ENCODE data around the gene MFSD6. TPM values are rescaled to one million over a fixed set of nuclear protein-coding genes. Genes with fewer than 3 reads are reported as not detected.

Gene MFSD6
- total and polyA plus RNA-seq, 5 donors from 2014 or later, result 24.0 to 67.1 (median 29.2) TPM

- H3K4me1 Mint-ChIP-seq, result peaks cover 44 to 85% (median 79%) of the 10 kb centered on the region in 4 donors
- DNase-seq, result no peak
- Histone ChIP-seq H3K27me3 (ENCODE audit: control insufficient read depth, insufficient read depth, low read length) (no peaks in the 10 kb centered on the region), H3K36me3 (ENCODE audit: control insufficient read depth, insufficient read depth, low read length) (peaks cover 15% of the 10 kb centered on the region), H3K4me3 (ENCODE audit: low read depth, low read length) (no peak overlapping the region), H3K27ac (ENCODE audit: insufficient read depth, low read length, poor library complexity, severe bottlenecking) (no peak overlapping the region), H3K9me3 (ENCODE audit: control insufficient read depth in 2 of 2, low read length in 2 of 2) (no peaks in the 10 kb centered on the region), H3K4me1 (ENCODE audit: control insufficient read depth, insufficient read depth, low read length, poor library complexity, severe bottlenecking) (peaks cover 18% of the 10 kb centered on the region)
- no peak for ATAC-seq (ENCODE audit: low read depth in 2 of 2)
- H3K27ac Mint-ChIP-seq, result peak overlapping the region in 1 of 3 donors; percentile 65
- H3K9me3 Mint-ChIP-seq, result no peaks in the 10 kb centered on the region
- peaks cover 38% of the 10 kb centered on the region for H3K36me3 Mint-ChIP-seq
- no peaks in the 10 kb centered on the region for H3K27me3 Mint-ChIP-seq
- peak overlapping the region in 2 of 4 donors; percentile 13 to 17 for H3K4me3 Mint-ChIP-seq
These were observed 35.8 kb downstream of the MFSD6 start for GRCh38 chr2:190443778-190444481.

DNA sequence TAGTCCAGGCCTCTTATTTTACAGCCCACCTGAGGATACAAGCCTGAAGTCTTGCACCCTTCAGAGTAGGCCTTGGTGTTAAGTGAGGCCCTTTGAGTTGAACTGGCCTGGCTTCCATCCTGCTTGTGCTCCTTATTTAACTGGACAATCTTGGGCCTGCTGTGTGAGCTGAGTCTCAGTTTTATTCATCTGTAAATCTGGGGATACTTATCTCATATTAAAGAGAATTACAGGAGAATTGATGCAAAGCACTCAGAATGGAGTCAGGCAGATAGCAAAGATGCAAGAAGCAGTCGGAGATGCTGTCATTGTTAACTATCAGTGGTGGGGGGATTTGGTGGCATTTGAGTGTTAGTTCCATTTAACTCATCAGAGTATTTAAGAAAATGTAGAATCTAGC lies 36.8 kb downstream of the MFSD6 start:
- Mint-ChIP-seq H3K27ac (peak overlapping the region; percentile 10 to 76 (median 27)), H3K4me3 (peak overlapping the region in 1 of 4 donors; percentile 39), H3K27me3 (no peaks in the 10 kb centered on the region), H3K36me3 (peaks cover 31% of the 10 kb centered on the region), H3K4me1 (peaks cover 39 to 84% (median 70%) of the 10 kb centered on the region in 4 donors), H3K9me3 (no peaks in the 10 kb centered on the region)
- peaks cover 15% of the 10 kb centered on the region for H3K36me3 ChIP-seq (ENCODE audit: control insufficient read depth, insufficient read depth, low read length)
- peak overlapping the region; percentile 3 for H3K4me3 ChIP-seq (ENCODE audit: low read depth, low read length)
- no peaks in the 10 kb centered on the region for H3K9me3 ChIP-seq (ENCODE audit: control insufficient read depth in 2 of 2, low read length in 2 of 2)
- ATAC-seq (ENCODE audit: low read depth in 2 of 2) (no peak), DNase-seq (no peak)
- H3K4me1 ChIP-seq (ENCODE audit: control insufficient read depth, insufficient read depth, low read length, poor library complexity, severe bottlenecking), result peaks cover 16% of the 10 kb centered on the region
- no peak overlapping the region for H3K27ac ChIP-seq (ENCODE audit: insufficient read depth, low read length, poor library complexity, severe bottlenecking)
- H3K27me3 ChIP-seq (ENCODE audit: control insufficient read depth, insufficient read depth, low read length), result no peaks in the 10 kb centered on the region

DNA sequence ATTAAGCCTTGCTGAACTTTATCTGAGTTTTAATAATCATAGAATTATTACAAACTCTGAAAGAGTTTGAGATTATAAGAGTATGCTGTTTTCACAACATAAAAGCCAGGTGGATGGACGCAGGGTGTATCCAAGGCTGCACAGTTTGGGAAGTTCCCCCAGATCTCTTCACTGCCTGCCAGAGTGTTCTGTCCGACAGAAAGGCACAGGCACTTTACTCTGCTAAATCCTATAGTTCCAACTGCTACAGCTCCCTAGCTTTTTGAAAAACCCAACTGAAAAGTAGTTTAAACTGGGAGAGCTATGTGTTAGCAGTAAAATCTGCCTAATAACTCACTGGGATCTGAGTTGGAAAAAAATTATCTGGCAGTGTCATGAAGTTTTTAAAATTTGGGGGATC lies 38.0 kb downstream of the MFSD6 start:
- no peak overlapping the region for H3K27ac ChIP-seq (ENCODE audit: insufficient read depth, low read length, poor library complexity, severe bottlenecking)
- H3K9me3 ChIP-seq (ENCODE audit: control insufficient read depth in 2 of 2, low read length in 2 of 2), result no peaks in the 10 kb centered on the region
- H3K27me3 ChIP-seq (ENCODE audit: control insufficient read depth, insufficient read depth, low read length), result no peaks in the 10 kb centered on the region
- ATAC-seq (ENCODE audit: low read depth in 2 of 2) (no peak), DNase-seq (no peak)
- no peaks in the 10 kb centered on the region for H3K27me3 Mint-ChIP-seq
- no peak overlapping the region for H3K4me3 ChIP-seq (ENCODE audit: low read depth, low read length)
- H3K4me1 ChIP-seq (ENCODE audit: control insufficient read depth, insufficient read depth, low read length, poor library complexity, severe bottlenecking), result peaks cover 8% of the 10 kb centered on the region
- no peak overlapping the region for H3K4me3 Mint-ChIP-seq
- peaks cover 35 to 77% (median 67%) of the 10 kb centered on the region in 4 donors for H3K4me1 Mint-ChIP-seq
- no peaks in the 10 kb centered on the region for H3K9me3 Mint-ChIP-seq
- H3K27ac Mint-ChIP-seq, result no peak overlapping the region
- peaks cover 26% of the 10 kb centered on the region for H3K36me3 Mint-ChIP-seq
- peaks cover 14% of the 10 kb centered on the region for H3K36me3 ChIP-seq (ENCODE audit: control insufficient read depth, insufficient read depth, low read length)

DNA sequence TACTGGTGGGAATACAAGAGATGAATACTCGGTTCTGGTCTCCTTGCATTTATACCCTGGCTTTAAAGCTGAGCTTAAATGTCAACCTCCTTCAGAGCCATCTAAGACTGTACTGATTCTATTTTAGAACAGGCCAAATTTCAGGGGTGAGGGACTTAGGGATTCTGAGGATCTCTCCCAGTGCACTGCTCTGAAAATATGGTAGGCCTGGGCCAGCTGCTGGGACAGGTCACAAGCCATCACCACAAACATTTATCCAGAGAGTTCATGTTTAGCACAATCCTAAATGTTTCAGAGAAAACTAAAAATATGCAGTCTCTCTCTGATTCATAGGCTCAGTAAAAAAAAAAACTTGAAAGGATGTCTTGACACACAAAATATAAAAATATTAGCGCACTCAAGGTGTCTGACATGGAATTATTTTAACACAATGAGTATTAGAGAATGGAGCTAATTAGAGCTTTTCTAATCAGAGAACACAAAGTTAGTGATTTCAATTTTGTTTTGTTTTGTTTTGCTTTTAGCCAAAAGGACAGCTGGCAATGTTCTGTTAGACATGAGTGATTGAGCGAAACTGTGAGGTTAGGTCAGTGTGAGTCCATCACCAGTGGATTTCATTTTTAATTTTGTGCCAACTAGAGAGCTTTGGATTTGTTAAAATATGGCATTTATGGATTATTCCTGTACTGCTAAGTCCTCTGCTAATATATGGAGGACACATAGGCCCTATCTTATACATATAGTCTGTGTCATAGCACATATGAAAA lies 38.8 kb downstream of the MFSD6 start:
- Mint-ChIP-seq H3K27ac (no peak overlapping the region), H3K4me1 (peaks cover 37 to 77% (median 67%) of the 10 kb centered on the region in 4 donors), H3K36me3 (peaks cover 32% of the 10 kb centered on the region), H3K4me3 (no peak overlapping the region), H3K9me3 (no peaks in the 10 kb centered on the region), H3K27me3 (no peaks in the 10 kb centered on the region)
- no peak for DNase-seq
- Histone ChIP-seq H3K4me3 (ENCODE audit: low read depth, low read length) (no peak overlapping the region), H3K27ac (ENCODE audit: insufficient read depth, low read length, poor library complexity, severe bottlenecking) (no peak overlapping the region), H3K36me3 (ENCODE audit: control insufficient read depth, insufficient read depth, low read length) (peaks cover 12% of the 10 kb centered on the region), H3K9me3 (ENCODE audit: control insufficient read depth in 2 of 2, low read length in 2 of 2) (no peaks in the 10 kb centered on the region), H3K27me3 (ENCODE audit: control insufficient read depth, insufficient read depth, low read length) (no peaks in the 10 kb centered on the region), H3K4me1 (ENCODE audit: control insufficient read depth, insufficient read depth, low read length, poor library complexity, severe bottlenecking) (peaks cover 8% of the 10 kb centered on the region)
- ATAC-seq (ENCODE audit: low read depth in 2 of 2), result no peak

GRCh38 chr2:190447766-190448165 lies 39.6 kb downstream of the MFSD6 start:
- H3K27ac ChIP-seq (ENCODE audit: insufficient read depth, low read length, poor library complexity, severe bottlenecking), result no peak overlapping the region
- Mint-ChIP-seq H3K27me3 (no peaks in the 10 kb centered on the region), H3K4me3 (no peak overlapping the region), H3K27ac (no peak overlapping the region), H3K4me1 (peaks cover 38 to 74% (median 65%) of the 10 kb centered on the region in 4 donors), H3K9me3 (no peaks in the 10 kb centered on the region), H3K36me3 (peaks cover 29% of the 10 kb centered on the region)
- no peaks in the 10 kb centered on the region for H3K27me3 ChIP-seq (ENCODE audit: control insufficient read depth, insufficient read depth, low read length)
- H3K36me3 ChIP-seq (ENCODE audit: control insufficient read depth, insufficient read depth, low read length), result peaks cover 15% of the 10 kb centered on the region
- ATAC-seq (ENCODE audit: low read depth in 2 of 2), result no peak
- H3K4me3 ChIP-seq (ENCODE audit: low read depth, low read length), result peak overlapping the region; percentile 8
- DNase-seq, result no peak
- H3K9me3 ChIP-seq (ENCODE audit: control insufficient read depth in 2 of 2, low read length in 2 of 2), result no peaks in the 10 kb centered on the region
- peaks cover 8% of the 10 kb centered on the region for H3K4me1 ChIP-seq (ENCODE audit: control insufficient read depth, insufficient read depth, low read length, poor library complexity, severe bottlenecking)

GRCh38 chr2:190449925-190450324 lies 41.8 kb downstream of the MFSD6 start:
- ATAC-seq (ENCODE audit: low read depth in 2 of 2) (no peak), DNase-seq (no peak)
- H3K4me1 ChIP-seq (ENCODE audit: control insufficient read depth, insufficient read depth, low read length, poor library complexity, severe bottlenecking), result peaks cover 4% of the 10 kb centered on the region
- no peak overlapping the region for H3K4me3 Mint-ChIP-seq
- no peaks in the 10 kb centered on the region for H3K27me3 Mint-ChIP-seq
- H3K9me3 ChIP-seq (ENCODE audit: control insufficient read depth in 2 of 2, low read length in 2 of 2), result peaks cover 0 to 3% of the 10 kb centered on the region in 2 experiments
- peaks cover 39% of the 10 kb centered on the region for H3K36me3 Mint-ChIP-seq
- H3K9me3 Mint-ChIP-seq, result peaks cover 0 to 3% (median 0%) of the 10 kb centered on the region in 7 donors
- peaks cover 22% of the 10 kb centered on the region for H3K36me3 ChIP-seq (ENCODE audit: control insufficient read depth, insufficient read depth, low read length)
- H3K27ac ChIP-seq (ENCODE audit: insufficient read depth, low read length, poor library complexity, severe bottlenecking), result no peak overlapping the region
- no peak overlapping the region for H3K4me3 ChIP-seq (ENCODE audit: low read depth, low read length)
- H3K27me3 ChIP-seq (ENCODE audit: control insufficient read depth, insufficient read depth, low read length), result no peaks in the 10 kb centered on the region
- H3K4me1 Mint-ChIP-seq, result peaks cover 39 to 66% (median 58%) of the 10 kb centered on the region in 4 donors
- no peak overlapping the region for H3K27ac Mint-ChIP-seq

DNA sequence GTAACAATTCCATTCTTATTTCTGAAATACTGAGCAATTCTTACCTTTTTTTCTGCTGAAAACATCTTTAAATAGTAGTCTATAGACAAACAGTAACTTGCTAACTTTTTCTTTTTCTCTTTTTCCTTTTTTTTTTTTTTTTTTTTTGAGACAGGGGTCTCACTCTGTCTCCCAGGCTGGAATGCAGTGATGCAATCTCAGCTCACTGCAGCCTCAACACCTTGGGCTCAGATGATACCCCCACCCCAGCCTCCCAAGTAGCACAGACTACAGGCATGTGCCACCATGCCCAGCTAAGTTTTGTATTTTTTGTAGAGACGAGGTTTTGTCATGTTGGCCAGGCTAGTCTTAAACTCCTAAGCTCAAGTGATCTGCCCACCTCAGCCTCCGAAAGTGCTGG lies 42.2 kb downstream of the MFSD6 start:
- H3K36me3 ChIP-seq (ENCODE audit: control insufficient read depth, insufficient read depth, low read length), result peaks cover 22% of the 10 kb centered on the region
- Mint-ChIP-seq H3K36me3 (peaks cover 41% of the 10 kb centered on the region), H3K9me3 (peaks cover 0 to 3% (median 0%) of the 10 kb centered on the region in 7 donors), H3K4me3 (no peak overlapping the region), H3K27me3 (no peaks in the 10 kb centered on the region), H3K4me1 (peaks cover 36 to 64% (median 55%) of the 10 kb centered on the region in 4 donors), H3K27ac (no peak overlapping the region)
- no peak overlapping the region for H3K27ac ChIP-seq (ENCODE audit: insufficient read depth, low read length, poor library complexity, severe bottlenecking)
- DNase-seq (no peak), ATAC-seq (ENCODE audit: low read depth in 2 of 2) (no peak)
- H3K9me3 ChIP-seq (ENCODE audit: control insufficient read depth in 2 of 2, low read length in 2 of 2), result peaks cover 0 to 3% of the 10 kb centered on the region in 2 experiments
- no peaks in the 10 kb centered on the region for H3K27me3 ChIP-seq (ENCODE audit: control insufficient read depth, insufficient read depth, low read length)
- no peak overlapping the region for H3K4me3 ChIP-seq (ENCODE audit: low read depth, low read length)
- peaks cover 4% of the 10 kb centered on the region for H3K4me1 ChIP-seq (ENCODE audit: control insufficient read depth, insufficient read depth, low read length, poor library complexity, severe bottlenecking)

Data from CD4-positive, CD25-positive, alpha-beta regulatory T cell (primary cell).